Tibial artery (tissue), 4 donors: Measurements from ENCODE around the gene PPP1R3F.
A peak's percentile ranks its signal among the peaks of the same experiment; 100 is the strongest.
"Not testable (repeated sequence)": the region's sequence is repeated elsewhere in the genome, so short reads cannot be mapped to it uniquely, and the experiment has no call there.

Experiments
- DNase-seq, 2 donors: peaks; one replicate each; pipeline ENCODE4 v3.0.0-alpha.2; 2019
- H3K27ac ChIP-seq, 2 donors: fragments of 200-600 bp; sonication (generic) in 1 of 2; 1 replicate in 1 of 2; 2 replicates in 1 of 2; pipeline ENCODE4 v1.5.1; 2018 to 2019; ENCODE audit warnings: mild to moderate bottlenecking in 1 of 2
- H3K27me3 ChIP-seq, 2 donors: fragments of 200-600 bp; sonication (generic) in 1 of 2; one replicate each; pipeline versions ENCODE4 v1.5.1 to v1.6.0; 2016 to 2019
- H3K36me3 ChIP-seq, 3 donors: fragments of 200-600 bp; sonication (generic) in 2 of 3; one replicate each; pipeline ENCODE4 v1.5.1; 2016 to 2019; ENCODE audit warnings: mild to moderate bottlenecking in 2 of 3
- H3K4me1 ChIP-seq, 4 donors: fragments of 200-600 bp; sonication (generic) in 2 of 4; 1 replicate in 3 of 4; 2 replicates in 1 of 4; pipeline ENCODE4 v1.5.1; 2016 to 2019
- H3K4me3 ChIP-seq, 2 donors: fragments of 200-600 bp; sonication (generic) in 1 of 2; 1 replicate in 1 of 2; 2 replicates in 1 of 2; pipeline ENCODE4 v1.5.1; 2018 to 2019; ENCODE audit warnings: mild to moderate bottlenecking in 2 of 2
- H3K9me3 ChIP-seq, 3 donors: fragments of 200-600 bp; sonication (generic) in 1 of 3; one replicate each; pipeline ENCODE4 v1.5.1; 2016 to 2019
- CTCF ChIP-seq, 2 experiments: fragments of 200-600 bp in 1 of 2; fragments of 450-650 bp in 1 of 2; IDR thresholded peaks; one replicate each; pipeline ENCODE4 v1.5.1; 2017 to 2019; ENCODE audit warnings: antibody characterized with exemption in 2 of 2, mild to moderate bottlenecking in 1 of 2, moderate library complexity in 1 of 2
- intact Hi-C: fragments of 100-400 bp; cut with DNase I; formaldehyde crosslinking; loops from one replicate; pipeline ENCODE4 v1.15.0; 2023; ENCODE audit warnings: low total_unique reads

The PPP1R3F gene

GRCh38 chrX:49308604-49309269, 39.1 kb downstream of the PPP1R3F start:
- Histone ChIP-seq H3K36me3 (no peaks in the 10 kb centered on the region), H3K4me1 (peaks cover 0 to 16% (median 7%) of the 10 kb centered on the region in 4 donors), H3K27ac (peak overlapping the region; percentile 70 to 83), H3K27me3 (no peaks in the 10 kb centered on the region), H3K4me3 (peak overlapping the region; percentile 46 to 52), H3K9me3 (no peaks in the 10 kb centered on the region)
- intact Hi-C loops = no loop called here
- TF ChIP-seq CTCF (IDR thresholded peaks at IDR 0.05) = no peak
- no peak for DNase-seq

GRCh38 chrX:49309401-49309981, 39.9 kb downstream of the PPP1R3F start:
- no peaks in the 10 kb centered on the region for H3K9me3 ChIP-seq
- H3K27ac ChIP-seq = peak overlapping the region; percentile 70 to 83
- no peaks in the 10 kb centered on the region for H3K36me3 ChIP-seq
- peaks cover 0 to 16% (median 7%) of the 10 kb centered on the region in 4 donors for H3K4me1 ChIP-seq
- TF ChIP-seq CTCF (IDR thresholded peaks at IDR 0.05) = no peak
- DNase-seq = no peak
- H3K27me3 ChIP-seq = no peaks in the 10 kb centered on the region
- H3K4me3 ChIP-seq = peak overlapping the region; percentile 46 to 52
- intact Hi-C loops = no loop called here

- Histone ChIP-seq H3K4me1 (peaks cover 0 to 16% (median 7%) of the 10 kb centered on the region in 4 donors), H3K27ac (peak overlapping the region in 1 of 2 donors; percentile 83), H3K4me3 (no peak overlapping the region), H3K36me3 (no peaks in the 10 kb centered on the region), H3K27me3 (no peaks in the 10 kb centered on the region), H3K9me3 (no peaks in the 10 kb centered on the region)
- TF ChIP-seq CTCF (IDR thresholded peaks at IDR 0.05) = no peak
- DNase-seq = no peak
- intact Hi-C loops = no loop called here
These were observed 40.8 kb downstream of the PPP1R3F start for GRCh38 chrX:49310371-49310770.

- no peak for TF ChIP-seq CTCF (IDR thresholded peaks at IDR 0.05)
- intact Hi-C loops = no loop called here
- Histone ChIP-seq H3K27me3 (no peaks in the 10 kb centered on the region), H3K36me3 (no peaks in the 10 kb centered on the region), H3K4me1 (peaks cover 0 to 16% (median 7%) of the 10 kb centered on the region in 4 donors), H3K27ac (no peak overlapping the region), H3K9me3 (no peaks in the 10 kb centered on the region), H3K4me3 (no peak overlapping the region)
- no peak for DNase-seq
These were observed 42.6 kb downstream of the PPP1R3F start for GRCh38 chrX:49312176-49312575.

GRCh38 chrX:49316085-49316484, 46.5 kb downstream of the PPP1R3F start:
- H3K27ac ChIP-seq = no peak overlapping the region
- H3K4me1 ChIP-seq = no peaks in the 10 kb centered on the region
- no peaks in the 10 kb centered on the region for H3K27me3 ChIP-seq
- intact Hi-C loops = no loop called here
- H3K36me3 ChIP-seq = no peaks in the 10 kb centered on the region
- TF ChIP-seq CTCF (IDR thresholded peaks at IDR 0.05) = no peak
- H3K9me3 ChIP-seq = no peaks in the 10 kb centered on the region
- DNase-seq = no peak
- no peak overlapping the region for H3K4me3 ChIP-seq

GRCh38 chrX:49321737-49322136, 52.1 kb downstream of the PPP1R3F start, which contains the start of gene GAGE12J:
GAGE12J (plus strand) TSS chrX:49322037; CDS start chrX:49323194, 1,157 bp downstream.
- H3K9me3 ChIP-seq, H3K4me3 ChIP-seq, DNase-seq, intact Hi-C loops, H3K27me3 ChIP-seq, H3K4me1 ChIP-seq, H3K36me3 ChIP-seq, H3K27ac ChIP-seq: not testable (repeated sequence)

GRCh38 chrX:49322266-49322665, 52.7 kb downstream of the PPP1R3F start:
- DNase-seq, H3K4me3 ChIP-seq, H3K9me3 ChIP-seq, H3K36me3 ChIP-seq, H3K27me3 ChIP-seq, H3K4me1 ChIP-seq, H3K27ac ChIP-seq, intact Hi-C loops: not testable (repeated sequence)

- H3K4me3 ChIP-seq, DNase-seq, H3K27ac ChIP-seq, H3K36me3 ChIP-seq, H3K27me3 ChIP-seq, intact Hi-C loops, H3K9me3 ChIP-seq, H3K4me1 ChIP-seq: not testable (repeated sequence)
These were observed 54.1 kb downstream of the PPP1R3F start for GRCh38 chrX:49323735-49324134.

- H3K36me3 ChIP-seq, H3K4me3 ChIP-seq, H3K4me1 ChIP-seq, intact Hi-C loops, H3K27ac ChIP-seq, DNase-seq, H3K27me3 ChIP-seq, H3K9me3 ChIP-seq: not testable (repeated sequence)
These were observed 60.8 kb downstream of the PPP1R3F start for GRCh38 chrX:49330421-49330820.
